Smooth muscle cell (in vitro differentiated cells): ENCODE measurements around the gene SH3YL1. TPM values are rescaled to one million over a fixed set of nuclear protein-coding genes. Genes with fewer than 3 reads are reported as not detected.
A peak's percentile ranks its signal among the peaks of the same experiment; 100 is the strongest.

Source experiments
- DNase-seq: peaks from one replicate; lab custom pipeline; 2025; ENCODE audit not compliant: unreplicated experiment; lab: John Stamatoyannopoulos, UW
- H2AFZ ChIP-seq: fragments of 200-600 bp; sonication (generic); 2 replicates; pipeline ENCODE4 v1.6.0; 2016; ENCODE audit warnings: antibody characterized with exemption, low read depth, mild to moderate bottlenecking
- H3F3A ChIP-seq: fragments of 200-600 bp; sonication (generic); 2 replicates; pipeline ENCODE4 v1.6.0; 2017; ENCODE audit warnings: antibody characterized with exemption, low read depth
- H3K27ac ChIP-seq: fragments of 200-600 bp; sonication (generic); 2 replicates; pipeline ENCODE4 v1.5.1; 2016; ENCODE audit warnings: low read depth, mild to moderate bottlenecking
- H3K27me3 ChIP-seq: fragments of 200-600 bp; sonication (generic); 2 replicates; pipeline ENCODE4 v1.6.1; 2016; ENCODE audit warnings: low read depth, mild to moderate bottlenecking
- H3K36me3 ChIP-seq: fragments of 200-600 bp; sonication (generic); 2 replicates; pipeline ENCODE4 v1.5.1; 2016; ENCODE audit warnings: low read depth
- H3K4me1 ChIP-seq: fragments of 200-600 bp; sonication (generic); 2 replicates; pipeline ENCODE4 v1.5.1; 2016; ENCODE audit warnings: low read depth
- H3K4me2 ChIP-seq: fragments of 200-600 bp; sonication (generic); 2 replicates; pipeline ENCODE4 v1.6.0; 2016; ENCODE audit warnings: mild to moderate bottlenecking
- H3K4me3 ChIP-seq: fragments of 200-600 bp; sonication (generic); 2 replicates; pipeline ENCODE4 v1.5.1; 2016; ENCODE audit warnings: mild to moderate bottlenecking
- H3K79me2 ChIP-seq: fragments of 200-600 bp; sonication (generic); 2 replicates; pipeline ENCODE4 v1.6.0; 2016; ENCODE audit warnings: low read depth, mild to moderate bottlenecking
- H3K9ac ChIP-seq: fragments of 200-600 bp; sonication (generic); 2 replicates; pipeline ENCODE4 v1.6.0; 2016; ENCODE audit warnings: low read depth
- H3K9me3 ChIP-seq: fragments of 200-600 bp; sonication (generic); replicated peaks from 2 replicates; pipeline ENCODE4 v1.5.1; 2016; ENCODE audit warnings: low read depth
- H4K20me1 ChIP-seq: fragments of 200-600 bp; sonication (generic); 2 replicates; pipeline ENCODE4 v1.6.0; 2016; ENCODE audit warnings: low read depth
- CTCF ChIP-seq: fragments of 200-600 bp; sonication (generic); IDR thresholded peaks from 2 replicates; pipeline ENCODE4 v1.5.1; 2017; ENCODE audit warnings: borderline replicate concordance, mild to moderate bottlenecking, antibody characterized with exemption; ENCODE audit not compliant: insufficient read depth, poor library complexity, severe bottlenecking
- WGBS: methylation state at CpG from one replicate; pipeline ENCODE4 v1.1.7; 2016; ENCODE audit warnings: low lambda C conversion rate; 5-methylcytosine and 5-hydroxymethylcytosine counted together
- polyA plus RNA-seq: library from polyadenylated mRNA; unstranded; fragments of >200 nt; fragmentation: Nextera tagmentation; extraction: Ambion mirVana; gene quantifications from 2 replicates; pipeline ENCODE4 v1.2.1, GENCODE V29; 2016
- total RNA-seq: library from RNA; depleted of rRNA; stranded (reverse); fragments of >200 nt; gene quantifications from 2 replicates; pipeline ENCODE4 v1.2.3, GENCODE V29; 2014

Gene SH3YL1
- total and polyA plus RNA-seq, 2 experiments from 2014 or later: 12.1 to 42.8 TPM

GRCh38 chr2:196406-196805 is 67.4 kb downstream of the SH3YL1 start:
- Histone ChIP-seq H3K27me3 (no peaks in the 10 kb centered on the region), H3F3A (no peaks in the 10 kb centered on the region), H3K9me3 (no peaks in the 10 kb centered on the region), H4K20me1 (no peaks in the 10 kb centered on the region), H3K4me2 (no peak overlapping the region), H3K9ac (no peak overlapping the region), H3K4me1 (no peaks in the 10 kb centered on the region), H3K36me3 (no peaks in the 10 kb centered on the region), H3K4me3 (no peak overlapping the region), H2AFZ (no peak overlapping the region), H3K27ac (no peak overlapping the region), H3K79me2 (no peaks in the 10 kb centered on the region)
- no peak for TF ChIP-seq CTCF
- 93% methylated on average over 5 of the region's 5 CpGs for WGBS
- DNase-seq: no peak

- Histone ChIP-seq H2AFZ (no peak overlapping the region), H3K79me2 (no peaks in the 10 kb centered on the region), H3K4me1 (no peaks in the 10 kb centered on the region), H3K27ac (no peak overlapping the region), H3K27me3 (no peaks in the 10 kb centered on the region), H3K4me2 (no peak overlapping the region), H3K9me3 (no peaks in the 10 kb centered on the region), H3F3A (no peaks in the 10 kb centered on the region), H3K9ac (no peak overlapping the region), H3K4me3 (no peak overlapping the region), H4K20me1 (no peaks in the 10 kb centered on the region), H3K36me3 (no peaks in the 10 kb centered on the region)
- no peak for TF ChIP-seq CTCF
- WGBS: 90% methylated on average over 7 of the region's 7 CpGs
- no peak for DNase-seq
These were observed 67.9 kb downstream of the SH3YL1 start for GRCh38 chr2:195932-196331.

GRCh38 chr2:193141-193671 is 70.6 kb downstream of the SH3YL1 start:
- H2AFZ ChIP-seq: no peak overlapping the region
- H3K9ac ChIP-seq: peak overlapping the region; percentile 39
- H3F3A ChIP-seq: no peaks in the 10 kb centered on the region
- WGBS: 45% methylated on average over 17 of the region's 17 CpGs
- no peaks in the 10 kb centered on the region for H4K20me1 ChIP-seq
- H3K79me2 ChIP-seq: no peaks in the 10 kb centered on the region
- H3K4me1 ChIP-seq: no peaks in the 10 kb centered on the region
- H3K36me3 ChIP-seq: no peaks in the 10 kb centered on the region
- H3K4me2 ChIP-seq: peak overlapping the region; percentile 45
- peak overlapping the region; percentile 84 for H3K27ac ChIP-seq
- no peaks in the 10 kb centered on the region for H3K9me3 ChIP-seq
- no peak for TF ChIP-seq CTCF
- no peak for DNase-seq
- H3K4me3 ChIP-seq: no peak overlapping the region
- H3K27me3 ChIP-seq: no peaks in the 10 kb centered on the region
